Epithelial cell of esophagus (primary cell): ENCODE data around the gene UNC5C.

ENCODE experiments used
- DNase-seq: peaks from one replicate; pipeline ENCODE4 v3.0.0; 2010; ENCODE audit warnings: low read depth
- H3K4me3 ChIP-seq: 2 replicates; pipeline ENCODE4 v1.5.1; 2011; ENCODE audit warnings: mild to moderate bottlenecking, low read length, control low read depth
- CTCF ChIP-seq: IDR thresholded peaks from 2 replicates; pipeline ENCODE4 v1.5.1; 2011; ENCODE audit warnings: low read depth, mild to moderate bottlenecking, low read length, control low read depth, inconsistent platforms; ENCODE audit not compliant: insufficient read depth; ENCODE audit errors: missing control alignments

The UNC5C gene

GRCh38 chr4:95381843-95382580 lies 166.8 kb downstream of the UNC5C start:
- H3K4me3 ChIP-seq: no peak overlapping the region
- DNase-seq: no peak
- no peak for TF ChIP-seq CTCF

GRCh38 chr4:95379633-95380032 lies 169.1 kb downstream of the UNC5C start:
- no peak overlapping the region for H3K4me3 ChIP-seq
- TF ChIP-seq CTCF: no peak
- DNase-seq: no peak

GRCh38 chr4:95377366-95377900 lies 171.3 kb downstream of the UNC5C start:
- DNase-seq: no peak
- H3K4me3 ChIP-seq: no peak overlapping the region
- TF ChIP-seq CTCF: no peak

- no peak for TF ChIP-seq CTCF
- no peak overlapping the region for H3K4me3 ChIP-seq
- no peak for DNase-seq
Measured at GRCh38 chr4:95371476-95372224, 177.1 kb downstream of the UNC5C start.

- TF ChIP-seq CTCF: no peak
- no peak overlapping the region for H3K4me3 ChIP-seq
- no peak for DNase-seq
Measured at GRCh38 chr4:95367824-95368223, 180.9 kb downstream of the UNC5C start.

DNA sequence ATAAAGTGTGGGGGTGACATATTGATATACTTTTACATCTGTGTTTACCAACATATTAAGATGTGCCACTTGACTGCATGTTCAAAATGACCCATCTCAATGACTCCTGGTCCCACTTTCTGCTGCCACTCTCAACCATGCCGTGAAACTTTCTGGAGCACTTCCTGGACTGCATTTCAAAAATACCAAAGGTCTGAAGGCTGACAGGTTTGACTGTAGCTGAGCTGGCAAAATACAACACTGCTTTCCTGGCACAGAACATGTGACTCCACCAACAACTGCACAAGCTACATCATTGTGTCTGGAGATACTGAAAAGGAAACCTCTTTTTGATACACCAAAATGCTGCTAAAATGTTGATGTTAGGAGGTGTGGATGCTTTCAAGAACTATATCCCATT lies 184.8 kb downstream of the UNC5C start:
- TF ChIP-seq CTCF: no peak
- H3K4me3 ChIP-seq: no peak overlapping the region
- DNase-seq: peak; percentile 4
